GM12878 (cell line): ENCODE data around the gene PIEZO2. TPM values are rescaled to one million over a fixed set of nuclear protein-coding genes. Genes with fewer than 3 reads are reported as not detected.

Experiments used
- ATAC-seq: fragments of 200-7000 bp; cut with Tn5 transposase; 3 replicates; pipeline ENCODE4 v1.9.1; 2020; ENCODE audit warnings: mild to moderate bottlenecking, moderate library complexity
- BruUV-seq: library from RNA; stranded (reverse); fragments of 400-500 nt; replicated peaks from 2 replicates; lab custom pipeline; 2021; lab: Mats Ljungman, UMichigan
- CTCF ChIA-PET: fragments of 300-600 bp; sonication (Branson Sonifier 250); formaldehyde crosslinking; extraction: SDS; loops from one replicate; lab custom pipeline; 2021; ENCODE audit warnings: inconsistent platforms; lab: Yijun Ruan, JAX
- POLR2A ChIA-PET: fragments of 350-600 bp; formaldehyde crosslinking; extraction: SDS; loops from one replicate; lab custom pipeline; 2021; ENCODE audit warnings: inconsistent platforms; lab: Charles Lee
- RAD21 ChIA-PET: fragments of 300-600 bp; sonication (Branson Sonifier 250); formaldehyde crosslinking; loops from one replicate; lab custom pipeline; 2023; ENCODE audit warnings: antibody characterized with exemption; ENCODE audit not compliant: unreplicated experiment; lab: Charles Lee
- SMC1A ChIA-PET: fragments of 300-600 bp; sonication (Branson Sonifier 250); formaldehyde crosslinking; loops from one replicate; lab custom pipeline; 2023; ENCODE audit not compliant: unreplicated experiment, uncharacterized antibody; lab: Charles Lee
- DNase-seq: peaks from one replicate; pipeline ENCODE4 v3.0.0-alpha.2; 2011; ENCODE audit warnings: low read depth, low spot score
- FAIRE-seq: peaks from 3 replicates; lab custom pipeline; 2011; peaks lifted over from hg19 to GRCh38; lab: Jason Lieb, UNC
- H2AFZ ChIP-seq: 2 replicates; pipeline ENCODE4 v1.6.0; 2011; ENCODE audit warnings: low read depth, low read length, control low read depth; ENCODE audit not compliant: control insufficient read depth
- H3K27ac ChIP-seq: 2 replicates; pipeline ENCODE4 v1.5.1; 2011; ENCODE audit warnings: control low read depth; ENCODE audit not compliant: control insufficient read depth, insufficient read depth
- H3K27me3 ChIP-seq, 2 experiments: replicated peaks in 1 of 2; 2 replicates each; pipeline versions ENCODE4 v1.6.0 to v1.6.1; 2011; ENCODE audit warnings: low read length in 1 of 2; ENCODE audit not compliant: control insufficient read depth in 2 of 2, insufficient read depth in 2 of 2
- H3K36me3 ChIP-seq, 2 experiments: 2 replicates each; pipeline ENCODE4 v1.5.1; 2011; ENCODE audit warnings: low read length in 1 of 2; ENCODE audit not compliant: control insufficient read depth in 2 of 2, insufficient read depth in 2 of 2
- H3K4me1 ChIP-seq: 2 replicates; pipeline ENCODE4 v1.6.1; 2011; ENCODE audit warnings: mild to moderate bottlenecking, low read length, moderate library complexity, mixed read lengths; ENCODE audit not compliant: control insufficient read depth, insufficient read depth
- H3K4me2 ChIP-seq: 2 replicates; pipeline ENCODE4 v1.6.0; 2011; ENCODE audit warnings: control low read depth; ENCODE audit not compliant: control insufficient read depth, insufficient read depth
- H3K4me3 ChIP-seq: fragments of 200-600 bp; sonication (generic); 2 replicates; pipeline ENCODE4 v1.5.1; 2016
- H3K79me2 ChIP-seq: 2 replicates; pipeline ENCODE4 v1.6.0; 2011; ENCODE audit warnings: low read length; ENCODE audit not compliant: control insufficient read depth, insufficient read depth
- H3K9ac ChIP-seq: 2 replicates; pipeline ENCODE4 v1.8.0; 2011; ENCODE audit warnings: low read length, control low read depth, mixed read lengths; ENCODE audit not compliant: control insufficient read depth, insufficient read depth
- H3K9me3 ChIP-seq: replicated peaks from 3 replicates; pipeline ENCODE4 v1.5.1; 2011; ENCODE audit warnings: mild to moderate bottlenecking, low read length; ENCODE audit not compliant: control insufficient read depth, insufficient read depth
- H4K20me1 ChIP-seq: 2 replicates; pipeline ENCODE4 v1.6.0; 2011; ENCODE audit not compliant: control insufficient read depth, insufficient read depth
- ASH2L ChIP-seq: fragments of 300-600, 200-600 bp; sonication (generic); IDR thresholded peaks from 2 replicates; pipeline ENCODE4 v1.6.1; 2017; ENCODE audit warnings: low read depth, mild to moderate bottlenecking, borderline replicate concordance
- BCL11A ChIP-seq: IDR thresholded peaks from 2 replicates; pipeline ENCODE4 v1.6.1; 2011; ENCODE audit warnings: low read depth, low read length
- BMI1 ChIP-seq: fragments of 450-650 bp; IDR thresholded peaks from 2 replicates; pipeline ENCODE4 v1.6.1; 2016; ENCODE audit warnings: mild to moderate bottlenecking, moderate library complexity, borderline replicate concordance
- CTCF ChIP-seq, 3 experiments: IDR thresholded peaks in 2 of 3; conservative IDR thresholded peaks in 1 of 3; 2 replicates each; pipeline ENCODE4 v1.5.1; 2011; ENCODE audit warnings: low read depth in 3 of 3, low read length in 3 of 3, mild to moderate bottlenecking in 3 of 3, control low read depth in 2 of 3, moderate library complexity in 2 of 3, inconsistent platforms in 1 of 3, mixed read lengths in 1 of 3; ENCODE audit not compliant: control insufficient read depth in 2 of 3, insufficient read depth in 1 of 3; ENCODE audit errors: extremely low read depth in 1 of 3
- E2F4 ChIP-seq: IDR thresholded peaks from 2 replicates; pipeline ENCODE4 v1.6.1; 2012; ENCODE audit warnings: low read depth, low read length, improper control_type of control experiment
- ESRRA ChIP-seq: IDR thresholded peaks from 2 replicates; pipeline ENCODE4 v1.6.1; 2012; ENCODE audit warnings: mild to moderate bottlenecking, low read length, improper control_type of control experiment
- FOXK2 ChIP-seq: fragments of 450-650 bp; IDR thresholded peaks from 2 replicates; pipeline ENCODE4 v1.6.1; 2017; ENCODE audit warnings: mild to moderate bottlenecking, moderate library complexity
- GABPA ChIP-seq: IDR thresholded peaks from 2 replicates; pipeline ENCODE4 v1.6.1; 2014; ENCODE audit warnings: antibody characterized with exemption, low read depth, mild to moderate bottlenecking, inconsistent platforms
- HDAC2 ChIP-seq: fragments of 200-600 bp; sonication (generic); IDR thresholded peaks from 2 replicates; pipeline ENCODE4 v1.6.1; 2017
- MTA2 ChIP-seq: fragments of 450-650 bp; IDR thresholded peaks from 2 replicates; pipeline ENCODE4 v1.6.1; 2016; ENCODE audit warnings: low read depth, mild to moderate bottlenecking, moderate library complexity
- NFIC ChIP-seq: IDR thresholded peaks from 2 replicates; pipeline ENCODE4 v1.6.1; 2012; ENCODE audit warnings: low read depth, mild to moderate bottlenecking, inconsistent platforms, low read length, moderate library complexity
- PML ChIP-seq: IDR thresholded peaks from 2 replicates; pipeline ENCODE4 v1.6.1; 2012; ENCODE audit warnings: low read length, inconsistent platforms
- RCOR1 ChIP-seq: conservative IDR thresholded peaks from 2 replicates; pipeline ENCODE4 v1.6.1; 2012; ENCODE audit warnings: low read depth, low read length, improper control_type of control experiment
- SMAD1 ChIP-seq: fragments of 450-650 bp; IDR thresholded peaks from 2 replicates; pipeline ENCODE4 v1.6.1; 2018; ENCODE audit warnings: mild to moderate bottlenecking, low read depth; ENCODE audit not compliant: partially characterized antibody
- TCF7 ChIP-seq: IDR thresholded peaks from 2 replicates; pipeline ENCODE4 v1.6.1; 2014; ENCODE audit warnings: antibody characterized with exemption, borderline replicate concordance
- YBX1 ChIP-seq: fragments of 450-650 bp; IDR thresholded peaks from 2 replicates; pipeline ENCODE4 v1.6.1; 2016; ENCODE audit warnings: antibody characterized with exemption
- YY1 ChIP-seq: IDR thresholded peaks from 2 replicates; pipeline ENCODE4 v1.6.1; 2011; ENCODE audit warnings: low read depth, mild to moderate bottlenecking, low read length
- WGBS: methylation state at CpG from one replicate; pipeline ENCODE4 v1.1.6; 2016; ENCODE audit warnings: low lambda C conversion rate; ENCODE audit not compliant: insufficient replicate concordance, insufficient coverage; ENCODE audit errors: missing lambda C conversion rate; 5-methylcytosine and 5-hydroxymethylcytosine counted together
- in situ Hi-C: fragments of 300-500 bp; cut with MboI; formaldehyde crosslinking; loops from 9 replicates; pipeline ENCODE4 v1.14.3; 2018; ENCODE audit warnings: mixed read lengths
- intact Hi-C: fragments of 100-400 bp; cut with micrococcal nuclease; formaldehyde crosslinking; loops from one replicate; pipeline ENCODE4 v1.14.2; 2022; ENCODE audit not compliant: unreplicated experiment
- polyA plus RNA-seq, 11 experiments: library from polyadenylated mRNA; depleted of rRNA in 4 of 11; unstranded in 6 of 11; stranded (reverse) in 5 of 11; fragments of >200 nt; fragmentation: Nextera tagmentation in 4 of 11; fragmentation: Illumina TruSeq in 1 of 11; extraction: Ambion mirVana in 4 of 11; extraction: Trizol in 1 of 11; gene quantifications; 1 replicate in 1 of 11; 2 replicates in 10 of 11; pipeline versions ENCODE4 v1.2.1 to v1.2.3, GENCODE V29; 2011 to 2016; ENCODE audit warnings: inconsistent platforms in 2 of 11, missing spikeins in 2 of 11, low read depth in 1 of 11
- total RNA-seq, 4 experiments: library from RNA; depleted of rRNA in 3 of 4; stranded (reverse); fragments of >200 nt in 3 of 4; fragmentation: Illumina TruSeq in 1 of 4; extraction: Trizol in 1 of 4; gene quantifications; 2 replicates each; pipeline versions ENCODE4 v1.2.1 to v1.2.3, GENCODE V29; 2013 to 2021

The PIEZO2 gene
- total and polyA plus RNA-seq, 10 of the 15 experiments (the other 5 are each of a cell fraction or from before 2014, with no cell fraction given): 6.7 to 42.3 (median 27.4) TPM

GRCh38 chr18:10985689-10986088, 163.7 kb downstream of the PIEZO2 start (continued):
- TF ChIP-seq SMAD1: no peak
- TF ChIP-seq, all 136 proteins: peak for 0

GRCh38 chr18:10979411-10979810, 170.0 kb downstream of the PIEZO2 start:
- DNase-seq (no peak), FAIRE-seq (no peak), ATAC-seq (no peak)
- Histone ChIP-seq H4K20me1 (no peaks in the 10 kb centered on the region), H3K36me3 (peaks cover 0 to 5% of the 10 kb centered on the region in 2 experiments; a peak in 2 of 4 replicates), H3K4me3 (no peak overlapping the region), H3K9me3 (peaks cover 13% of the 10 kb centered on the region; the same call in 2 of the 3 replicates), H2AFZ (no peak overlapping the region), H3K79me2 (peaks cover 13% of the 10 kb centered on the region), H3K4me2 (no peak overlapping the region), H3K9ac (no peak overlapping the region), H3K4me1 (peaks cover 11% of the 10 kb centered on the region), H3K27me3 (no peaks in the 10 kb centered on the region), H3K27ac (no peak overlapping the region)
- no peak for TF ChIP-seq ESRRA
- TF ChIP-seq FOXK2: no peak
- no peak for TF ChIP-seq MTA2
- no peak for TF ChIP-seq YBX1
- TF ChIP-seq BCL11A: no peak
- TF ChIP-seq SMAD1: no peak
- TF ChIP-seq BMI1: no peak
- no peak for TF ChIP-seq NFIC
- TF ChIP-seq TCF7: no peak
- TF ChIP-seq PML: no peak
- no peak for TF ChIP-seq RCOR1
- TF ChIP-seq HDAC2: no peak
- TF ChIP-seq ASH2L: no peak
- TF ChIP-seq E2F4: no peak
- TF ChIP-seq YY1: no peak
- no peak for TF ChIP-seq CTCF (IDR thresholded peaks at IDR 0.05 in 2 of 3, conservative IDR thresholded peaks at IDR 0.05 in 1 of 3; ENCODE audit: control insufficient read depth in 2 of 3, extremely low read depth in 1 of 3, insufficient read depth in 1 of 3, low read depth in 3 of 3, low read length in 3 of 3)
- TF ChIP-seq GABPA: no peak
- POLR2A ChIA-PET: interaction anchor here (0.6 kb wide), 1 partner anchor 69 kb away, joined by 3 read pairs; no protein-coding TSS in a partner anchor
- BruUV-seq: no TSS peak
- CTCF ChIA-PET: interaction anchor here (1.1 kb wide), 1 partner anchor 32 kb away, joined by 3 read pairs; no protein-coding TSS in a partner anchor
- RAD21 ChIA-PET: no interaction called here
- SMC1A ChIA-PET: interaction anchor here (0.7 to 1.6 kb wide), 9 partner anchors 9 to 128 kb away, joined by 3 to 4 read pairs (median 3); no protein-coding TSS in a partner anchor
- intact Hi-C loops (no loop called here), in situ Hi-C loops (no loop called here)
- WGBS: 89% methylated on average over 7 of the region's 7 CpGs
